Stimulated activated CD4-positive, alpha-beta T cell treated with anti-CD3 and anti-CD28 coated beads, TNF-alpha, amount 100 ng/mL, for 1 hour (primary cell): ENCODE data around the gene GAREM2.

Source experiments
- DNase-seq, 3 donors: peaks; one replicate each; pipeline ENCODE4 v3.0.0-alpha.2; 2020; ENCODE audit warnings: low read depth in 3 of 3, low spot score in 1 of 3

GAREM2 gene

DNA sequence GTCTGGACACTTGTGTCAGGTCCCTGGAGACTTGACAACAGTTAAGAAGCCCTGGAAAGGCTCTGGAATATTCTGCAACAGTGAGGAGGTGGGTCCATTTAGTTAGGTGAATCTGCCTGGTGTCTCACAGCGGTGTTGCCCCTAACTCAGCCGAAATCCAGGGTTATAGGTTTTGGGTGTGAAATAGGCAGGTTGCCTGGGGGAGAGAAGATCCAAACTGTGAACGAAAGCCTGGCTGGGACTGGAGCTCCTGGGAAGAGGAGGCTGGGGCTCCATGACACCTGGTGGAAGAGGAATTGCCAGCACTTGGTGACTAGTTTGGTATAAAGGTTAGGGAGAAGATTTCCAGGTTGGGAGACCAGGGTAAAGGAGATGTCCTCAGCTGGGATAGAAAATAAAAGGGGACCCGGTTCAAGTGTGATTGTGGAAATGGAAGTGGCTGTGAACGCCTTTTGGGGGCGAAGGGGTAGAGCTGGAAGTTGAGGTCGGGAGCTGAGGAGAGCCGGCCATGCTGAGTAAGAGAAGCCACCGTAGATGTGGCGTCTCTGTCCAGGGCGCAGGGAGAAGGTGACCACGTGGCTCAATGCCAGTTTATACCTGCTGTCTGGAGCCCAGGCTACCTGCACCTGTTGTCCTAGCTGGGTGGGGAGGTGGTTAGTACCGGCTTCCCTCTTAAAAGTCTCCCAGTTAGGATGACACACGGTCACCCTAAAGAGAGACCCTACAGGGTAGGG, 3.0 kb upstream of the GAREM2 start:
- no peak for DNase-seq

DNA sequence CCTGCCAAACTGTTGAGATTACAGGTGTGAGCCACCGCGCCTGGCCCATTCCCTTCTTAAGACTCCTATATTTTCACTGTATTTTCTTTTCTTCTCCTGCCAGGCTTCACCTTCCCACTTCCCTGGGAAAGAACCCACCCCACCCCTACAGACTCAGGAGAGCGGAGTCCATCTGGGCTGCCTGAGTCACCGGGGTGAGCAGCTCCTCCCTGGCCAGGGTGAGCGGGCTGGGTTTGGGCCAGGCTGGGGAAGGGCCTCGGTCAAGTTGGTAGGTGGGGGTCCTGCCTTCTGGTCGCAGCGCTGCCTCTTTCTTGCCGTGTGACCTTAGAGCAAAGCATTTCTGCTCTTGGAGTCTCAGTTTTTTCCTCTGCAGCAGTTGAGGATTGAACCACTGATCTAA, 2.1 kb upstream of the GAREM2 start:
- DNase-seq, result no peak

DNA sequence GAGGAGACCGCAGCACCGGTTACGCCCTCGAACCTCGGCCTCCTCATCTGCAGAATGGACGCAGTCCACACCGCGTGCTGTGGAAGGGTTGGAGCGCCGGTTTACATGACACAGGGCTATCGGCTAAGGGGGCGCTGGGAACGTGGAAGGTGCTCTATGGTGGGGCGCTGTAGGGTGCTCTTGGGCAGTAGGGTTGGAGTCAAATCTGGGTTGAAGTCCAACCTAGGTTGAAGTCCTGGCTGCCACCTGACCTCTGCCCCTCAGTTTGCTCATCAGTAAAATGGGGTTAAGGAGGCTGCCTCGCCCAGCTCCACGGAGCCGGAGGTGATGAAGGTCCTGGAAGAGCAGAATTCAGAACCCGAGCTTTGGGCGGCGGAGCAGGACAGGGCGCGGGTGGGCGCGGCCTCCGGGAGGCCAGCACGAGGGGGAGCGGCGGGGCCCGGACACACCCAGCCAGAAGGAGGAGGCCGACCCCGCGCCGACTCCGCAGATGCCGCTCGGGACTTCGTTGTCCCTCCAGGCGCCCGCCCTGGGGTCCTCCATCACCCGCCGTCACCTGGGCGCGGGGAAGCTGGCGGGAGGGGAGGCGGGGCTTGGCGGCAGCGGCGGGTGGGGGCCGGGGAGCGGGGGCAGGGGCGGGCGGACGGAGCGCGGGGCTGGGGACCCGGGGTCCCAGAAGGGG, 558 bp upstream of the GAREM2 start:
- no peak for DNase-seq

DNA sequence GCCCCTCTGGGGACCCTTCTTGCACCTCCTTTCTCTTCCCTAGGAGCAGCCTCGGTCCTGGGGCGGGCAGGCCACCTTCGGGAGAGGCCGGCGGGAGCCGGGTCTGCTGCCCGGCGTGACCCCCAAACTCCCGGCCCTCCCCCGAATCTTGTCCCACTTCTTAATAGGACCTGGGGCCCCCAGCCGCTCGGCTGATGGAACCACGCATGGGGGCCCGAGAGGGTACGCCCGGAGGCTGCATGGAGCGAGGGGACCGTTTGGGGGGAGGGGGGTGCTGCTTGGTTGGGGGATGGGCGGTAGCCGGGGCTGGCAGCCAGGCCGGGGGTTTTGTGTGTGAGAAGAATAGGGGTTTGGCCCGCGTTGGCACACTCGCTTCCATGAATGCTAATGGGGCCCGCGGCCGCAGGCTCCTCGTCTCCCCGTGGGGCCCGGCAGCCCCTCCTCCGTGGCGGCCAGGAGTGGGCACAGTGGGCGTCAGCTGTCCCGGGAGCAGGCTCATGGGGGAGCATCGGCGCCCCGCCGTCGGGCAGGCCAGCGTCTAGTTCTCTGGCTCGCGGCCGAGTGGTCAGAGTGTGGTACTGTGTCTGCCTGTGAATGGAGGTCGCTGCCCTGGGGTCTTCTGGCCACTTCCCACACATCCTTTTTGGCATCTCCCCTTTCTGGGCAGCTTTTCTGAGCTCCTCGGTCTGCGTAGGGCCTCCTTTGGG, 1.0 kb downstream of the GAREM2 start:
- DNase-seq, result no peak

DNA sequence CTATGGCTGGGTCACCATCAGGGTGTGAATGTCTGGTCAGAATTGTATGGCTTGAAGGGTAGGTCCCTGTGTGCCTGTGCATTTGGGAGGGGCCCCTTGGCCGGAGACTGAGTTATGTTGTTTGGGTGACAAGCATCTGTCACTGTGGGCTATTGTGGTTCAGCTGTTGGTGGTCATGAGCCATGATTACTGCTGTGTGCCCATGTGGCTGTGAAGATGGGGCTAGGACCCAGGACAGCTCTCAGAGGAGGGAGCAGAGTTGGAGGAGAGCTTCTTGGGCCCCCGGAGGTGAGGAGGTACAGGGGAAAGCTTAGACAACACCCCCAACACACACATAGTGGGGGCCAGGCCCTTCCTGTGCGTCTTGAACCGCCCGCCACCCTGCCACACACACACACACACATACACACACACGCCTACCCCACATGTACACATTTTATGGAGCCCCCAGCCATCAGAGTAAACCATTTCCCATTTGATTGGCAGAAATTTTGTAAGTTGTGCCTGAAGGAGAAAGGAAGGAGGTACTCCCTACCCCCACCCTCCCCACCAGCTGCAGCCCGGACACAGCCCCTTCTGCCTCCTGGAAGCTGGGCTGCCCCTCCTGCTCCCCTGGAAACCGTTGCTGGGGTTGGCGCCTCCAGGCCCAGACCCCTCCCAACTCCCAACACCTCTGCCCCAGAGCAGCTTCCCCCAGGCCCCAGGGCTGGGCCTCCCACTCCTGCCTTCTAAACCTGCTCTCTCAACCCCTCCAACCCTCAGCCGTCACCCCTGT, 2.0 kb downstream of the GAREM2 start:
- no peak for DNase-seq

GRCh38 chr2:26175466-26176278, 2.8 kb downstream of the GAREM2 start:
- no peak for DNase-seq

DNA sequence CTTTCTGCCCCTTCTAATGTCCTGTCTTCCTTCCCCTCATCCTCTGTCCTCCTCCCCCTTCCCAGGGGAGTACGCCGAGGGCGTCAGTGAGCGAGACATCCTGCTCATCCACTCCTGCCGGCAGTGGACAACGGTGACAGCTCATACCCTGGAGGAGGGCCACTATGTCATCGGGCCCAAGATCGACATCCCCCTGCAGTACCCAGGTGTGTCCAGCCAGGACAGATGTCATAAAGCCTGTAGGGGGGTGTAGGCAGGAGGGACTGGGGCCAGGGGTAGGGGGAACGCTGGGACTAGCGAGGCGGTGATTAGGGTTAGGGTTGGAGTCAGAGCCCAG, 3.4 kb downstream of the GAREM2 start:
- DNase-seq, result no peak

- no peak for DNase-seq
These were observed 4.2 kb downstream of the GAREM2 start for GRCh38 chr2:26177122-26177521.

- DNase-seq, result no peak
These were observed 5.4 kb downstream of the GAREM2 start for GRCh38 chr2:26178246-26178645.

DNA sequence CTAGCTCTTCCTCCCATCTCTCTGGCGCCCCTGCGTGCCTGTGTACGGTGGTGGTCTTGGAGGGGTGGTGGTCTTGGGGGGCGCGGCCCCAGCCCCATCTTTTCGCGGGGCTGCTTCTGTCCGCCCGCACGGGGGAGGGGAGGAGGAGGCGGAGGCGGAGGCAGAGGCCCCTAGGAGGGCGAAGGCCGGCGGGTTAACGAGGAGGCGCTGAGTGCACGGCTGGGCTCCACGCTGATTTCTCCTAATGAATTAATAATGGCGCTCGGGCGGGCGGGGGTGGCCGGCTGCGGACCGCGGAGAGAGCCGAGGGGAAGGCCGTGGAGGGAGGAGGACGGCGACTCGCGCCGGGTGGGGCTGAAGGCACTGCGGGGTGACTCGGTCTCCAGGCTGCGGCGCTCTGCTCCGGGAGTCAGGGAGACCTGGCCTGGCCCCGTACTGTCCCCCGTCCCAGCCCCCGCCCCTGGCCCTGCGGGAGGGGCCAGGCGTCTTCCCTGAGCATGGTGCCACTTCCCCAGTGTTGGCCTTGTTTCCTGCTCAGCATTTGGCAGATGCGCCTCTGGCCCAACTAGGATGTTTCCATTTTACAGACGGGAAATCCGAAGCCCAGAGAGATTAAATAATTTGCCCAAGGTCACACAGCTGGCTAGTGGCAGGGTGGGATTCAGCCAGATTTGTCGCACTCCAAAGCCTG, 6.0 kb downstream of the GAREM2 start:
- DNase-seq, result no peak

GRCh38 chr2:26179446-26179913, 6.6 kb downstream of the GAREM2 start:
- DNase-seq, result no peak

GRCh38 chr2:26182441-26182840, 9.6 kb downstream of the GAREM2 start:
- no peak for DNase-seq

- DNase-seq, result no peak
These were observed 10.2 kb downstream of the GAREM2 start for GRCh38 chr2:26182887-26183630.

DNA sequence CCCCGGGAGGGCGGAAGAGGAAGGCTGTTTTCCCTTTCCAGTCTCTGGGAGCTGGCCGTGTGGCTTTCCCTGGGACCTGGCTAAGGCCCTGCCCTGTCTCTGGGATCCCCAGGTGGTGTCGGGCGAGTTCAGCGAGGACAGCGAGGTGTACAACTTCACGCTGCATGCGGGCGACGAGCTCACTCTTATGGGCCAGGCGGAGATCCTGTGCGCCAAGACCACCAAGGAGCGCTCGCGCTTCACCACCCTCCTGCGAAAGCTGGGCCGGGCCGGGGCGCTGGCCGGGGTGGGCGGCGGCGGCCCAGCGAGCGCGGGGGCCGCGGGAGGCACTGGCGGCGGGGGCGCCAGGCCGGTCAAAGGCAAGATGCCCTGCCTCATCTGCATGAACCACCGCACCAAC, 11.2 kb downstream of the GAREM2 start:
- DNase-seq, result no peak

DNA sequence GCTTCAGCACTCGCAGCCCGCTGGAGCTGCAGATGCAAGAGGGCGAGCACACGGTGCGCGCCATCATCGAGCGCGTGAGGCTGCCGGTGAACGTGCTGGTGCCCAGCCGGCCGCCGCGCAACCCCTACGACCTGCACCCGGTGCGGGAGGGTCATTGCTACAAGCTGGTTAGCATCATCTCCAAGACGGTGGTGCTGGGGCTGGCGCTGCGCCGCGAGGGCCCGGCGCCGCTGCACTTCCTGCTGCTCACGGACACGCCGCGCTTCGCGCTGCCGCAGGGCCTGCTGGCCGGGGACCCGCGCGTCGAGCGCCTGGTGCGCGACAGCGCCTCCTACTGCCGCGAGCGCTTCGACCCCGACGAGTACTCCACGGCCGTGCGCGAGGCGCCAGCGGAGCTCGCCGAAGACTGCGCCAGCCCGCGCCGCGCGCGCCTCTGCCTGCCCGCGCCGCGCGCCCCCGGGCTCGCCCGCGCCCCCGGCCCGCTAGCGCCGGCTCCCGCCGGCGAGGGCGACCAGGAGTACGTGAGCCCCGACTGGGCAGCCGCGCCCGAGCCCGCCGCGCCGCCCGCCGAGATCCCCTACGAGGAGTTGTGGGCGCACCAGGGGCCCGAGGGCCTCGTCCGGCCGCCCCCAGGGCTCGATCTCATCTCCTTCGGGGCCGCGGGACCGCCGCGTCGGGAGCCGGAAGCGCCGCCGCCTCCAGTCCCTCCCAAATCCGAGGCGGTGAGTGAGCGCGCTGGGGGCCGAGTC, 11.8 kb downstream of the GAREM2 start:
- DNase-seq, result peak; percentile 54 to 79 (median 72)

GRCh38 chr2:26185304-26185928, 12.5 kb downstream of the GAREM2 start:
- no peak for DNase-seq

DNA sequence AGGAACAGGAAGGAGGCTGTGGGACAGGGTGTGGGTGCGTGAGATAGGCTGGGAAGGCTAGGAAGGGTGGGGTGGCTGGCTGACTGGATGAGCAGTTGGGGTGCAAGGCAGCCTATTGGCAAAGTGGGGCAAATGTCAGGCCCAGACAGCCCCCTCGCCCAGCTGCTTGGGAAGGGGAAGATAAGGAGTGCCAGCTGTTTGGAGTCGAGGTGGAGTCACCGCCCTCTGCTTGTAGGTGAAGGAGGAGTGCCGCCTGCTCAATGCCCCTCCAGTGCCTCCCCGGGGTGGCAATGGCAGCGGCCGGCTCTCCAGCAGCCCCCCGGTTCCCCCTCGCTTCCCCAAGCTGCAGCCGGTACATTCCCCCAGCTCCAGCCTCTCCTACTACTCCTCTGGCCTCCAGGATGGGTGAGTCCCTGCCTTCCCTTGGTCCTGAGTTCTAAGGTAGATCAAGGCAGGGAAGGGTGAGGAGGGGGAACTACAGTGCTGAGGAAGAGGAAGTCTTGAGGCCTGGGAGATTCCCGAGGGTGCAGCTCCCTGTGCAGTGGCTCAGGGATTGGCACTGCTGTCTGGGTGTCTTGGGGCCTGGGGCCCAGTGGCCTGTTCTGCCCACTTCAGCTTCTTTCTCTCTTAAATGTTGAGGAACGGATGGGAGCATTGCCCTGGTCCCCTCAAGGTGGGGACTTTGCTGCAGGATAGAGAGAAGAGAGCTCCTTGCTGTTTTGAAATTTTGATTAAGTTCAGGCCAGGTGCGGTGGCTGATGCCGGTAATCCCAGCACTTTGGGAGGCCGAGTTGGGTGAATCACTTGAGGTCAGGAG, 13.3 kb downstream of the GAREM2 start:
- DNase-seq, result no peak
